HG02870 (cell line): ENCODE measurements around the gene TSPAN17.
"Not testable (repeated sequence)": the region's sequence is repeated elsewhere in the genome, so short reads cannot be mapped to it uniquely, and the experiment has no call there.

Source experiments
- ATAC-seq: cut with Tn5 transposase; IDR thresholded peaks from one replicate; pipeline ENCODE4 v1.9.1; 2021; ENCODE audit warnings: mild to moderate bottlenecking, moderate library complexity; ENCODE audit not compliant: unreplicated experiment

The TSPAN17 gene

GRCh38 chr5:176677209-176677939 is 30.1 kb downstream of the TSPAN17 start:
- ATAC-seq, result no peak

GRCh38 chr5:176678584-176678983 is 31.3 kb downstream of the TSPAN17 start:
- ATAC-seq, result no peak

GRCh38 chr5:176679365-176680225 is 32.3 kb downstream of the TSPAN17 start:
- ATAC-seq, result no peak

GRCh38 chr5:176680226-176680563 is 32.9 kb downstream of the TSPAN17 start:
- ATAC-seq, result no peak

- ATAC-seq, result no peak
Observed at GRCh38 chr5:176682016-176682531, 34.8 kb downstream of the TSPAN17 start.

- ATAC-seq, result no peak
Observed at GRCh38 chr5:176685010-176685409, 37.7 kb downstream of the TSPAN17 start.

- no peak for ATAC-seq
Observed at GRCh38 chr5:176687247-176687646, 40.0 kb downstream of the TSPAN17 start.

- no peak for ATAC-seq
Observed at GRCh38 chr5:176687881-176688280, 40.6 kb downstream of the TSPAN17 start.

GRCh38 chr5:176690911-176691310 is 43.6 kb downstream of the TSPAN17 start:
- no peak for ATAC-seq

- no peak for ATAC-seq
Observed at GRCh38 chr5:176691524-176691923, 44.2 kb downstream of the TSPAN17 start.

GRCh38 chr5:176692326-176692725 is 45.0 kb downstream of the TSPAN17 start:
- no peak for ATAC-seq

- ATAC-seq, result no peak
Observed at GRCh38 chr5:176692839-176693476, 45.7 kb downstream of the TSPAN17 start.

GRCh38 chr5:176693477-176693851 is 46.2 kb downstream of the TSPAN17 start:
- no peak for ATAC-seq

- ATAC-seq, result no peak
Observed at GRCh38 chr5:176694146-176694545, 46.9 kb downstream of the TSPAN17 start.

GRCh38 chr5:176694631-176695030 is 47.3 kb downstream of the TSPAN17 start:
- ATAC-seq, result no peak

GRCh38 chr5:176695073-176695472 is 47.8 kb downstream of the TSPAN17 start:
- ATAC-seq, result no peak

GRCh38 chr5:176697267-176697933 is 50.1 kb downstream of the TSPAN17 start:
- ATAC-seq, result no peak

- ATAC-seq, result no peak
Observed at GRCh38 chr5:176697934-176698538, 50.8 kb downstream of the TSPAN17 start.

- not testable (repeated sequence) for ATAC-seq
Observed at GRCh38 chr5:176699446-176699845, 52.2 kb downstream of the TSPAN17 start.

GRCh38 chr5:176700239-176700847 is 53.1 kb downstream of the TSPAN17 start:
- ATAC-seq, result no peak
